Prostate gland (tissue), 2 donors: Measurements from ENCODE around the gene ABHD17C. TPM values are rescaled to one million over a fixed set of nuclear protein-coding genes. Genes with fewer than 3 reads are reported as not detected.

Experiments used
- DNase-seq: peaks from one replicate; pipeline ENCODE4 v3.0.0-alpha.2; 2019; ENCODE audit warnings: low spot score
- H3K27ac ChIP-seq, 2 donors: fragments of 200-600 bp; sonication (generic); 2 replicates each; pipeline ENCODE4 v1.5.1; 2017 to 2019
- H3K27me3 ChIP-seq: fragments of 200-600 bp; sonication (generic); replicated peaks from 2 replicates; pipeline ENCODE4 v1.5.1; 2019; ENCODE audit not compliant: insufficient read depth
- H3K36me3 ChIP-seq, 2 donors: fragments of 200-600 bp; sonication (generic); 1 replicate in 1 of 2; 2 replicates in 1 of 2; pipeline versions ENCODE4 v1.5.1 to v1.8.1; 2017 to 2019
- H3K4me1 ChIP-seq: fragments of 200-600 bp; sonication (generic); replicated peaks from 2 replicates; pipeline ENCODE4 v1.5.1; 2019
- H3K4me3 ChIP-seq, 2 donors: fragments of 200-600 bp; sonication (generic); 2 replicates each; pipeline ENCODE4 v1.5.1; 2017 to 2019
- H3K9me3 ChIP-seq: fragments of 200-600 bp; sonication (generic); 2 replicates; pipeline ENCODE4 v1.5.1; 2017
- CTCF ChIP-seq, 4 experiments: fragments of 200-600 bp in 2 of 4; fragments of 450-650 bp in 2 of 4; sonication (generic) in 2 of 4; IDR thresholded peaks; 1 replicate in 3 of 4; 2 replicates in 1 of 4; pipeline ENCODE4 v1.5.1; 2016 to 2019; ENCODE audit warnings: antibody characterized with exemption in 4 of 4, mild to moderate bottlenecking in 2 of 4, moderate library complexity in 2 of 4
- POLR2A ChIP-seq: fragments of 450-650 bp; IDR thresholded peaks from one replicate; pipeline ENCODE4 v1.6.1; 2016; ENCODE audit warnings: antibody characterized with exemption, mild to moderate bottlenecking
- POLR2AphosphoS5 ChIP-seq: sonication (generic); formaldehyde crosslinking; IDR thresholded peaks from one replicate; pipeline ENCODE4 v1.6.1; 2017; ENCODE audit warnings: antibody characterized with exemption
- WGBS: methylation state at CpG from one replicate; pipeline ENCODE4 v1.1.5; 2018; 5-methylcytosine and 5-hydroxymethylcytosine counted together
- intact Hi-C: fragments of 100-400 bp; cut with DNase I; formaldehyde crosslinking; loops from one replicate; pipeline ENCODE4 v1.14.2; 2022
- total RNA-seq, 2 donors: library from RNA; depleted of rRNA; stranded (reverse); fragments of >200 nt; gene quantifications; one replicate each; pipeline ENCODE4 v1.1.0, GENCODE V29; 2016

Gene ABHD17C
- total RNA-seq, 2 donors from 2014 or later = 13.6 to 32.4 TPM

GRCh38 chr15:80711886-80712285 lies 16.8 kb downstream of the ABHD17C start:
- Histone ChIP-seq H3K27me3 (no peaks in the 10 kb centered on the region), H3K4me1 (peaks cover 5% of the 10 kb centered on the region), H3K4me3 (no peak overlapping the region), H3K27ac (peak overlapping the region in 1 of 2 donors; percentile 5), H3K9me3 (no peaks in the 10 kb centered on the region), H3K36me3 (no peaks in the 10 kb centered on the region)
- TF ChIP-seq CTCF (IDR thresholded peaks at IDR 0.05) (no peak), POLR2AphosphoS5 (no peak), POLR2A (no peak)
- intact Hi-C loops = no loop called here
- 89% methylated on average over 6 of the region's 6 CpGs for WGBS
- DNase-seq = no peak

GRCh38 chr15:80712956-80713355 lies 17.8 kb downstream of the ABHD17C start:
- H3K4me1 ChIP-seq = peaks cover 5% of the 10 kb centered on the region
- intact Hi-C loops = no loop called here
- no peak overlapping the region for H3K4me3 ChIP-seq
- 92% methylated on average over 4 of the region's 4 CpGs for WGBS
- peak overlapping the region in 1 of 2 donors; percentile 5 for H3K27ac ChIP-seq
- H3K36me3 ChIP-seq = no peaks in the 10 kb centered on the region
- no peaks in the 10 kb centered on the region for H3K9me3 ChIP-seq
- DNase-seq = no peak
- no peaks in the 10 kb centered on the region for H3K27me3 ChIP-seq
- no peak for TF ChIP-seq CTCF (IDR thresholded peaks at IDR 0.05)
- no peak for TF ChIP-seq POLR2A
- no peak for TF ChIP-seq POLR2AphosphoS5

GRCh38 chr15:80721476-80721875 lies 26.4 kb downstream of the ABHD17C start:
- DNase-seq = no peak
- intact Hi-C loops = no loop called here
- H3K4me1 ChIP-seq = no peaks in the 10 kb centered on the region
- H3K4me3 ChIP-seq = no peak overlapping the region
- WGBS = 83% methylated on average over 7 of the region's 7 CpGs
- no peak overlapping the region for H3K27ac ChIP-seq
- no peak for TF ChIP-seq CTCF (IDR thresholded peaks at IDR 0.05)
- no peak for TF ChIP-seq POLR2A
- TF ChIP-seq POLR2AphosphoS5 = no peak
- no peaks in the 10 kb centered on the region for H3K36me3 ChIP-seq
- no peaks in the 10 kb centered on the region for H3K27me3 ChIP-seq
- H3K9me3 ChIP-seq = no peaks in the 10 kb centered on the region

GRCh38 chr15:80722811-80723210 lies 27.7 kb downstream of the ABHD17C start:
- Histone ChIP-seq H3K4me1 (no peaks in the 10 kb centered on the region), H3K9me3 (no peaks in the 10 kb centered on the region), H3K27me3 (no peaks in the 10 kb centered on the region), H3K27ac (no peak overlapping the region), H3K4me3 (no peak overlapping the region), H3K36me3 (no peaks in the 10 kb centered on the region)
- intact Hi-C loops = no loop called here
- no peak for DNase-seq
- TF ChIP-seq POLR2AphosphoS5 (no peak), POLR2A (no peak), CTCF (IDR thresholded peaks at IDR 0.05) (no peak)
- WGBS = 94% methylated on average over 4 of the region's 4 CpGs

GRCh38 chr15:80727196-80727595 lies 32.1 kb downstream of the ABHD17C start:
- Histone ChIP-seq H3K27me3 (no peaks in the 10 kb centered on the region), H3K9me3 (no peaks in the 10 kb centered on the region), H3K4me1 (no peaks in the 10 kb centered on the region), H3K4me3 (no peak overlapping the region), H3K27ac (no peak overlapping the region), H3K36me3 (no peaks in the 10 kb centered on the region)
- TF ChIP-seq CTCF (IDR thresholded peaks at IDR 0.05) (no peak), POLR2AphosphoS5 (no peak), POLR2A (no peak)
- 80% methylated on average over 4 of the region's 4 CpGs for WGBS
- DNase-seq = no peak
- intact Hi-C loops = no loop called here
